HEK293 (cell line): ENCODE results near the gene WASF2.

Experiments used
- HOXA7 ChIP-seq: sonication (generic); formaldehyde crosslinking; IDR thresholded peaks from 2 replicates; pipeline ENCODE4 v1.8.1; 2022; ENCODE audit warnings: missing genetic modification reagents, borderline replicate concordance
- KLF10 ChIP-seq: fragments of 450-650 bp; IDR thresholded peaks from 2 replicates; pipeline ENCODE4 v1.5.1; 2018; ENCODE audit warnings: missing biosample characterization, mild to moderate bottlenecking, missing genetic modification characterization
- MEIS1 ChIP-seq: sonication (generic); formaldehyde crosslinking; IDR thresholded peaks from 2 replicates; pipeline ENCODE4 v1.8.1; 2022; ENCODE audit warnings: missing genetic modification reagents, mild to moderate bottlenecking, borderline replicate concordance
- MYNN ChIP-seq: fragments of 450-650 bp; formaldehyde crosslinking; IDR thresholded peaks from 2 replicates; pipeline ENCODE4 v1.5.1; 2016; ENCODE audit warnings: missing biosample characterization, missing genetic modification characterization, borderline replicate concordance
- MZF1 ChIP-seq: fragments of 450-650 bp; formaldehyde crosslinking; IDR thresholded peaks from 2 replicates; pipeline ENCODE4 v1.5.1; 2017; ENCODE audit warnings: missing biosample characterization, missing genetic modification characterization, borderline replicate concordance
- REPIN1 ChIP-seq: fragments of 450-650 bp; formaldehyde crosslinking; IDR thresholded peaks from 2 replicates; pipeline ENCODE4 v1.5.1; 2017; ENCODE audit warnings: missing biosample characterization, missing genetic modification characterization, low read depth
- YY1 ChIP-seq: fragments of 450-650 bp; formaldehyde crosslinking; IDR thresholded peaks from 2 replicates; pipeline ENCODE4 v1.5.1; 2018; ENCODE audit warnings: missing biosample characterization, missing genetic modification characterization
- YY2 ChIP-seq: fragments of 450-650 bp; formaldehyde crosslinking; IDR thresholded peaks from 2 replicates; pipeline ENCODE4 v1.5.1; 2016; ENCODE audit warnings: missing biosample characterization, missing genetic modification characterization
- ZBTB48 ChIP-seq: fragments of 450-650 bp; formaldehyde crosslinking; IDR thresholded peaks from 2 replicates; pipeline ENCODE4 v1.5.1; 2016; ENCODE audit warnings: missing biosample characterization, missing genetic modification characterization
- ZNF114 ChIP-seq: fragments of 450-650 bp; formaldehyde crosslinking; IDR thresholded peaks from 2 replicates; pipeline ENCODE4 v1.5.0; 2017; ENCODE audit warnings: missing biosample characterization, missing genetic modification characterization
- ZNF202 ChIP-seq: fragments of 450-650 bp; formaldehyde crosslinking; IDR thresholded peaks from 2 replicates; pipeline ENCODE4 v1.5.1; 2016; ENCODE audit warnings: missing biosample characterization, missing genetic modification characterization, borderline replicate concordance
- ZNF214 ChIP-seq: fragments of 450-650 bp; formaldehyde crosslinking; IDR thresholded peaks from 2 replicates; pipeline ENCODE4 v1.5.1; 2017; ENCODE audit warnings: missing biosample characterization, mild to moderate bottlenecking, missing genetic modification characterization, borderline replicate concordance
- ZNF292 ChIP-seq: fragments of 450-650 bp; formaldehyde crosslinking; IDR thresholded peaks from 2 replicates; pipeline ENCODE4 v1.5.1; 2016; ENCODE audit warnings: low read depth, missing biosample characterization, missing genetic modification characterization, borderline replicate concordance
- ZNF302 ChIP-seq: fragments of 450-650 bp; formaldehyde crosslinking; IDR thresholded peaks from 2 replicates; pipeline ENCODE4 v1.5.1; 2016; ENCODE audit warnings: missing biosample characterization, missing genetic modification characterization, low read depth
- ZNF324 ChIP-seq: fragments of 450-650 bp; formaldehyde crosslinking; IDR thresholded peaks from 2 replicates; pipeline ENCODE4 v1.5.1; 2016; ENCODE audit warnings: missing biosample characterization, missing genetic modification characterization
- ZNF391 ChIP-seq: fragments of 450-650 bp; formaldehyde crosslinking; IDR thresholded peaks from 2 replicates; pipeline ENCODE4 v1.5.1; 2016; ENCODE audit warnings: low read depth, missing biosample characterization, missing genetic modification characterization, borderline replicate concordance
- ZNF426 ChIP-seq: fragments of 450-650 bp; formaldehyde crosslinking; IDR thresholded peaks from 2 replicates; pipeline ENCODE4 v1.5.1; 2017; ENCODE audit warnings: missing biosample characterization, missing genetic modification characterization, mild to moderate bottlenecking, inconsistent platforms, moderate library complexity
- ZNF510 ChIP-seq: fragments of 450-650 bp; formaldehyde crosslinking; IDR thresholded peaks from 2 replicates; pipeline ENCODE4 v1.5.1; 2018; ENCODE audit warnings: mild to moderate bottlenecking, missing genetic modification characterization, missing biosample characterization; ENCODE audit not compliant: insufficient replicate concordance
- ZNF658 ChIP-seq: fragments of 450-650 bp; formaldehyde crosslinking; IDR thresholded peaks from 2 replicates; pipeline ENCODE4; 2016; ENCODE audit warnings: missing biosample characterization, missing genetic modification characterization
- ZNF660 ChIP-seq: fragments of 450-650 bp; IDR thresholded peaks from 2 replicates; pipeline ENCODE4 v1.5.1; 2018; ENCODE audit warnings: missing biosample characterization, mild to moderate bottlenecking, missing genetic modification characterization
- ZNF747 ChIP-seq: fragments of 450-650 bp; formaldehyde crosslinking; IDR thresholded peaks from 2 replicates; pipeline ENCODE4 v1.5.1; 2016; ENCODE audit warnings: missing biosample characterization, missing genetic modification characterization
- ZNF768 ChIP-seq: fragments of 450-650 bp; formaldehyde crosslinking; IDR thresholded peaks from 2 replicates; pipeline ENCODE4 v1.5.1; 2018; ENCODE audit warnings: missing biosample characterization, mild to moderate bottlenecking, missing genetic modification characterization
- ZNF791 ChIP-seq: fragments of 450-650 bp; formaldehyde crosslinking; IDR thresholded peaks from 2 replicates; pipeline ENCODE4 v1.5.1; 2016; ENCODE audit warnings: missing biosample characterization, missing genetic modification characterization
- ZNF792 ChIP-seq: fragments of 450-650 bp; formaldehyde crosslinking; IDR thresholded peaks from 2 replicates; pipeline ENCODE4 v1.5.1; 2016; ENCODE audit warnings: missing biosample characterization, missing genetic modification characterization
- ZNF837 ChIP-seq: fragments of 450-650 bp; formaldehyde crosslinking; IDR thresholded peaks from 2 replicates; pipeline ENCODE4 v1.5.1; 2016; ENCODE audit warnings: missing biosample characterization, missing genetic modification characterization
- TF ChIP-seq, protein P1 (sequence below): fragments of 450-650 bp; formaldehyde crosslinking; IDR thresholded peaks from 2 replicates; pipeline ENCODE4 v1.5.1; 2016; ENCODE audit warnings: missing biosample characterization, missing genetic modification characterization
- TF ChIP-seq, protein P2 (sequence below): fragments of 450-650 bp; formaldehyde crosslinking; IDR thresholded peaks from 2 replicates; pipeline ENCODE4 v1.5.1; 2016; ENCODE audit warnings: missing biosample characterization, missing genetic modification characterization
- TF ChIP-seq, protein P3 (sequence below): fragments of 450-650 bp; formaldehyde crosslinking; IDR thresholded peaks from 2 replicates; pipeline ENCODE4 v1.5.1; 2016; ENCODE audit warnings: missing biosample characterization, missing genetic modification characterization
- TF ChIP-seq, protein P4 (sequence below): fragments of 450-650 bp; formaldehyde crosslinking; IDR thresholded peaks from 2 replicates; pipeline ENCODE4 v1.5.1; 2017; ENCODE audit warnings: missing biosample characterization, missing genetic modification characterization
- TF ChIP-seq, protein P5 (sequence below): sonication (generic); formaldehyde crosslinking; IDR thresholded peaks from 2 replicates; pipeline ENCODE4 v1.8.1; 2022; ENCODE audit warnings: mild to moderate bottlenecking, moderate library complexity, missing genetic modification reagents

WASF2 gene

DNA sequence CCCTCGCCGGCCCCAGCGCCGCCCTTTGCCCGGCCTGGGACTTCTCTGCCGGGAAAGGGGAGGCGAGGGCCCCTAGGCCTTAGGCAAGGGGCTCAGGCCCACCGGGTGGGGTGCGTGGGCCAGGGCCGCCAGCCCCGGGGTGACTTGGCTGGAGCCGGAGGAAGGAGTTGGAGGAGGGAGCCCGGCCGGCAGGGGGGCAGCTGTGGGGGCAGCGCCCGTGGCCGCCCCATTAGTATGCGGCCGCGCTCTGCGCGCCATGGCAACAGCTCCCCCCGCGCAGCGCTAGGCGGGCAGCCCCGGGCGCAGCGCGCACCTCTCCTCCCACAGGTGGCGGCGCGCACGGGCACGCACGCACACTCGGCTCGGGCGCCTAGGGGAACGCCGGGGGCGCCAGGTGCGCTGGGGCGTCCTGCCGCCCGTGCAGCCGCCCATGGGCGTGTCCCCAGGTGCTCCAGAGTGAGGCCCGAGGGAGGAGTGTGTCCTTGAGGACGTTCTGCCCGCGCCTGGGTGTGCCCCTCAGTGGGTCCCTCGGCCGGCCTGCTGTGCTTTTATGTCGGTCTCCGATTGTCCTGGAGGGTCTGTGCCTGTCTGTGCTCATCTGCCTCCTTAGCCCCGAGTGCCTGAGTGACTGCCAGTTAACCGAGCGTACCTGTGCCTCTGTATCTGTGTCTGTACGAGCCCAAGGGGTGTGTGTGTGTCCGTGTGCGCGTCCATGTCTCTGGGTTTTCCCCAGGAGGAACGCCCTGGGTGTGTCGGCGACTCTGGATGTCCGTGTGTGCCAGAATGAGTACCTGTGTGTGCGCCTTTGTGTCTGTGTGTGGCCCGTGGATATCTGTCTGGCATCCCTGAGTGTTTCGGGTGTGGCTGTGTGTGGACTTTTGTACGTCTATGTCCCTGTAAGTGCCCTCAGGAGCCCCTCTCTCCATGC, 38.2 kb upstream of the WASF2 start (continued):
- TF ChIP-seq, protein P1, sequence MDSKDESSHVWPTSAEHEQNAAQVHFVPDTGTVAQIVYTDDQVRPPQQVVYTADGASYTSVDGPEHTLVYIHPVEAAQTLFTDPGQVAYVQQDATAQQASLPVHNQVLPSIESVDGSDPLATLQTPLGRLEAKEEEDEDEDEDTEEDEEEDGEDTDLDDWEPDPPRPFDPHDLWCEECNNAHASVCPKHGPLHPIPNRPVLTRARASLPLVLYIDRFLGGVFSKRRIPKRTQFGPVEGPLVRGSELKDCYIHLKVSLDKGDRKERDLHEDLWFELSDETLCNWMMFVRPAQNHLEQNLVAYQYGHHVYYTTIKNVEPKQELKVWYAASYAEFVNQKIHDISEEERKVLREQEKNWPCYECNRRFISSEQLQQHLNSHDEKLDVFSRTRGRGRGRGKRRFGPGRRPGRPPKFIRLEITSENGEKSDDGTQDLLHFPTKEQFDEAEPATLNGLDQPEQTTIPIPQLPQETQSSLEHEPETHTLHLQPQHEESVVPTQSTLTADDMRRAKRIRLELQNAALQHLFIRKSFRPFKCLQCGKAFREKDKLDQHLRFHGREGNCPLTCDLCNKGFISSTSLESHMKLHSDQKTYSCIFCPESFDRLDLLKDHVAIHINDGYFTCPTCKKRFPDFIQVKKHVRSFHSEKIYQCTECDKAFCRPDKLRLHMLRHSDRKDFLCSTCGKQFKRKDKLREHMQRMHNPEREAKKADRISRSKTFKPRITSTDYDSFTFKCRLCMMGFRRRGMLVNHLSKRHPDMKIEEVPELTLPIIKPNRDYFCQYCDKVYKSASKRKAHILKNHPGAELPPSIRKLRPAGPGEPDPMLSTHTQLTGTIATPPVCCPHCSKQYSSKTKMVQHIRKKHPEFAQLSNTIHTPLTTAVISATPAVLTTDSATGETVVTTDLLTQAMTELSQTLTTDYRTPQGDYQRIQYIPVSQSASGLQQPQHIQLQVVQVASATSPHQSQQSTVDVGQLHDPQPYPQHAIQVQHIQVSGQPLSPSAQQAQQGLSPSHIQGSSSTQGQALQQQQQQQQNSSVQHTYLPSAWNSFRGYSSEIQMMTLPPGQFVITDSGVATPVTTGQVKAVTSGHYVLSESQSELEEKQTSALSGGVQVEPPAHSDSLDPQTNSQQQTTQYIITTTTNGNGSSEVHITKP, result 0 out of 2 replicates have a peak, but pooled peaks have one; percentile 9
- no peak for TF ChIP-seq ZNF658 (tag by site-specific recombination)
- TF ChIP-seq KLF10 (tag by site-specific recombination), result 0 out of 2 replicates have a peak, but pooled peaks have one; percentile 35
- TF ChIP-seq, protein P2, sequence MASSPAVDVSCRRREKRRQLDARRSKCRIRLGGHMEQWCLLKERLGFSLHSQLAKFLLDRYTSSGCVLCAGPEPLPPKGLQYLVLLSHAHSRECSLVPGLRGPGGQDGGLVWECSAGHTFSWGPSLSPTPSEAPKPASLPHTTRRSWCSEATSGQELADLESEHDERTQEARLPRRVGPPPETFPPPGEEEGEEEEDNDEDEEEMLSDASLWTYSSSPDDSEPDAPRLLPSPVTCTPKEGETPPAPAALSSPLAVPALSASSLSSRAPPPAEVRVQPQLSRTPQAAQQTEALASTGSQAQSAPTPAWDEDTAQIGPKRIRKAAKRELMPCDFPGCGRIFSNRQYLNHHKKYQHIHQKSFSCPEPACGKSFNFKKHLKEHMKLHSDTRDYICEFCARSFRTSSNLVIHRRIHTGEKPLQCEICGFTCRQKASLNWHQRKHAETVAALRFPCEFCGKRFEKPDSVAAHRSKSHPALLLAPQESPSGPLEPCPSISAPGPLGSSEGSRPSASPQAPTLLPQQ, result no peak
- TF ChIP-seq MEIS1, result no peak
- TF ChIP-seq ZNF324, result no peak
- TF ChIP-seq, protein P3, sequence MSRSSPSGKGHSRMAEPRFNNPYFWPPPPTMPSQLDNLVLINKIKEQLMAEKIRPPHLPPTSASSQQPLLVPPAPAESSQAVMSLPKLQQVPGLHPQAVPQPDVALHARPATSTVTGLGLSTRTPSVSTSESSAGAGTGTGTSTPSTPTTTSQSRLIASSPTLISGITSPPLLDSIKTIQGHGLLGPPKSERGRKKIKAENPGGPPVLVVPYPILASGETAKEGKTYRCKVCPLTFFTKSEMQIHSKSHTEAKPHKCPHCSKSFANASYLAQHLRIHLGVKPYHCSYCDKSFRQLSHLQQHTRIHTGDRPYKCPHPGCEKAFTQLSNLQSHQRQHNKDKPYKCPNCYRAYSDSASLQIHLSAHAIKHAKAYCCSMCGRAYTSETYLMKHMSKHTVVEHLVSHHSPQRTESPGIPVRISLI, result no peak
- TF ChIP-seq ZNF214 (tag by site-specific recombination), result no peak
- no peak for TF ChIP-seq MYNN (tag by site-specific recombination)
- no peak for TF ChIP-seq ZNF391 (tag by site-specific recombination)
- no peak for TF ChIP-seq ZNF510 (tag by site-specific recombination)
- TF ChIP-seq YY2, result no peak; the same call in 1 of the 2 replicates
- TF ChIP-seq HOXA7, result no peak
- no peak for TF ChIP-seq REPIN1 (tag by site-specific recombination)
- TF ChIP-seq ZNF202 (tag by site-specific recombination), result no peak
- no peak for TF ChIP-seq ZNF426 (tag by site-specific recombination)
- TF ChIP-seq ZNF747 (tag by site-specific recombination), result no peak
- TF ChIP-seq MZF1 (tag by site-specific recombination), result no peak
- TF ChIP-seq ZNF660 (tag by site-specific recombination), result no peak
- TF ChIP-seq, protein P4, sequence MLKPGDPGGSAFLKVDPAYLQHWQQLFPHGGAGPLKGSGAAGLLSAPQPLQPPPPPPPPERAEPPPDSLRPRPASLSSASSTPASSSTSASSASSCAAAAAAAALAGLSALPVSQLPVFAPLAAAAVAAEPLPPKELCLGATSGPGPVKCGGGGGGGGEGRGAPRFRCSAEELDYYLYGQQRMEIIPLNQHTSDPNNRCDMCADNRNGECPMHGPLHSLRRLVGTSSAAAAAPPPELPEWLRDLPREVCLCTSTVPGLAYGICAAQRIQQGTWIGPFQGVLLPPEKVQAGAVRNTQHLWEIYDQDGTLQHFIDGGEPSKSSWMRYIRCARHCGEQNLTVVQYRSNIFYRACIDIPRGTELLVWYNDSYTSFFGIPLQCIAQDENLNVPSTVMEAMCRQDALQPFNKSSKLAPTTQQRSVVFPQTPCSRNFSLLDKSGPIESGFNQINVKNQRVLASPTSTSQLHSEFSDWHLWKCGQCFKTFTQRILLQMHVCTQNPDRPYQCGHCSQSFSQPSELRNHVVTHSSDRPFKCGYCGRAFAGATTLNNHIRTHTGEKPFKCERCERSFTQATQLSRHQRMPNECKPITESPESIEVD (tag by site-specific recombination), result no peak
- TF ChIP-seq ZNF837 (tag by site-specific recombination), result no peak
- TF ChIP-seq ZNF292, result no peak
- no peak for TF ChIP-seq ZNF791 (tag by site-specific recombination)
- TF ChIP-seq ZNF768, result no peak
- TF ChIP-seq ZNF302 (tag by site-specific recombination), result no peak
- no peak for TF ChIP-seq ZNF114 (tag by site-specific recombination)
- TF ChIP-seq ZBTB48, result peak; percentile 31; the same call in 1 of the 2 replicates
- 0 out of 2 replicates have a peak, but pooled peaks have one; percentile 25 for TF ChIP-seq YY1 (tag by site-specific recombination)
- TF ChIP-seq ZNF792 (tag by site-specific recombination), result no peak
- TF ChIP-seq, protein P5, sequence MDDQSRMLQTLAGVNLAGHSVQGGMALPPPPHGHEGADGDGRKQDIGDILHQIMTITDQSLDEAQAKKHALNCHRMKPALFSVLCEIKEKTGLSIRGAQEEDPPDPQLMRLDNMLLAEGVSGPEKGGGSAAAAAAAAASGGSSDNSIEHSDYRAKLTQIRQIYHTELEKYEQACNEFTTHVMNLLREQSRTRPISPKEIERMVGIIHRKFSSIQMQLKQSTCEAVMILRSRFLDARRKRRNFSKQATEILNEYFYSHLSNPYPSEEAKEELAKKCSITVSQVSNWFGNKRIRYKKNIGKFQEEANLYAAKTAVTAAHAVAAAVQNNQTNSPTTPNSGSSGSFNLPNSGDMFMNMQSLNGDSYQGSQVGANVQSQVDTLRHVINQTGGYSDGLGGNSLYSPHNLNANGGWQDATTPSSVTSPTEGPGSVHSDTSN (CRISPR knock-in tag), result 0 out of 2 replicates have a peak, but pooled peaks have one; percentile 22
